ENCODE results near the gene COASY.

The COASY gene

GRCh38 chr17:42561897-42562387 is at the start of gene COASY:
Gene COASY (plus strand): TSS chr17:42562148. CDS start chr17:42562623, 475 bp downstream.
- DNase-seq (ENCODE audit: low read depth in 2 of 2) = peak; percentile 85 to 88

DNA sequence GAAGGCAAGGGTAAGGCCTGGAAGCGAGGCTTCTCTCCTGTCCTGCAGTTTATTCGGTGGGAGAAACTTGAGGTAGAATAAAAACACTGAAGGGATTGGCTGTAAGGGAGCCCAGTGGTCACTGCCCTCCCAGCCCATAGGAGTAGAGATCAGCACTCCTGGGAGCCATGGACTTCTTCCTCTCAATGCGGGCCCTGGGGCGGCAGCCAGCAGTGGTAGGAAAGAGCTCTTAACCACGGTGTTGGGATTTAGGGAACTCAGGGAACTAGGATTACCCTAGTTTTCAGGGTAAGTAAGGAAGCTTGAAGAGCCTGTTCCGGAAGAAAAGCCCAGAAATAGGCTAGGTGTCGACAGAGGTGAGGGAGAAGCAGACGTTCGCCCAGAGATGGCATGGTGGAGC is 49.7 kb upstream of the COASY start:
- no peak for DNase-seq (ENCODE audit: low read depth in 2 of 2)

GRCh38 chr17:42512733-42513251 is 49.2 kb upstream of the COASY start:
- DNase-seq (ENCODE audit: low read depth in 2 of 2) = no peak

DNA sequence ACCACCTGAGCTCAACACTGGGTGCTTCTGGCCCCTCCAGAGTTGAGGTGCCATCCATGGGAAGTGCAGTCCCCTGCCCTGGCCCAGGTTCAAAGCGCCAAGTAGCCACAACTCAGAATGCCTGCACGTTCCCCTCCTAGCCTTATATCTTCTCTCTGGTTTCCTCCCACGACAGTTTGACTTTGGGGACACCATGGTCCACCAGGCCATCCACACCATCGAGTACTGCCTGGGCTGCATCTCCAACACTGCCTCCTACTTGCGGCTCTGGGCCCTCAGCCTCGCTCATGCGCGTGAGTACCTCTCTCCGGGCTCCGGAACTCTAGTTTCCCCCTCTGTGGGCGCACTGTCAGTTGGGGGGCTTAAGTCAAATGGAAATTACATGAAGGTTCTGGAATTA is 48.3 kb upstream of the COASY start:
- no peak for DNase-seq (ENCODE audit: low read depth in 2 of 2)

DNA sequence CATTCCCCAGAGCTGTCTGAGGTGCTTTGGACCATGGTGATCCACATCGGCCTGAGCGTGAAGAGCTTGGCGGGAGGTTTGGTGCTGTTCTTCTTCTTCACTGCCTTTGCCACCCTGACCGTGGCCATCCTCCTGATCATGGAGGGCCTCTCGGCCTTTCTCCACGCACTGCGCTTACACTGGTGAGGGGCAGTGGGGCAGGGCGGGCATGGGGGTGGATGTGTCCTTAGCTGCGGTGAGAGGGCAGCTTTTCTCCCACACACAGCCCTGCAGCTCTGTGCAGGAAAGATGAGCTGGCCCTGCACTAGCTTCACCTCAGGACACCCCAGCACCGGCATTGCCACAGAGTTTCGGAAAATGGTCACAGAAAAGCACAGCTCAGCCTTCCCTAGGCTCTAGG is 47.7 kb upstream of the COASY start:
- DNase-seq (ENCODE audit: low read depth in 2 of 2) = no peak

DNA sequence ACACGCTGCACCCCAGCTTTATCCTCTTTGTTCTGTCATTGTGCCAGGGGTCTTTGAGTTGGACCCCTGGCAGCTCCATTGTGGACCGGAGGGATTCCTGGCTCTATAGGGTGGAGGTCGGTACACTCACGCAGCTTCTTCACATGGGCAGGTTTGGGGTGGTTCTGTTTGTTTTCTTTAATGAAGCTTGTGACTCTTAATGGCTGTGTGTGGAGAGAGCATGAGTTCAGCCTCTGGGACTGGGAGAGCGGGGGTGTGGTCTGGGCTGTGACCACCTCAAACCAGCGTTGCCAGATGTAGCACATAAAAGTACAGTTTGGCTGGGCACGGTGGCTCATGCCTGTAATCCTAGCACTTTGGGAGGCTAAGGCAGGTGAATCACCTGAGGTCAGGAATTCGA is 47.1 kb upstream of the COASY start:
- DNase-seq (ENCODE audit: low read depth in 2 of 2) = no peak

DNA sequence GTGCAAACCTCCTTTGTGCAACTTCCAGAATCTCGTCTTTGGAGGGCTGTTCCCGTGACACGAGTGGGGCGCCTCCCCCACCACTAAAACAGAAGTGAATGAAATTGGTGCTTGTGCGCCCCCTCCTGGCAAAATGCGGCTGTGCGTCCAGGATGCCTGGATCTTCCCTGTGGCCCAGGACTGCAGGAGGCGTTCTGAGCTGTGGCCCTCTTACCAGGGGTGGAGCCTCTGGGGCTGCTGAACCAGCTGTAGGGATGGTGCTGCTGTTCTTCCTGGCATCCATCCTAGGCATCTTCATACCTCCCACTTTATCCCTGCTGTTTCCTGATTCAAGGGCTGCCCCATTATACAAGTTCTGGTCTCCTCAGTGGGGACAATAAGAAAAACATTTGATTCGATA is 44.4 kb upstream of the COASY start:
- peak; percentile 55 to 66 for DNase-seq (ENCODE audit: low read depth in 2 of 2)

DNA sequence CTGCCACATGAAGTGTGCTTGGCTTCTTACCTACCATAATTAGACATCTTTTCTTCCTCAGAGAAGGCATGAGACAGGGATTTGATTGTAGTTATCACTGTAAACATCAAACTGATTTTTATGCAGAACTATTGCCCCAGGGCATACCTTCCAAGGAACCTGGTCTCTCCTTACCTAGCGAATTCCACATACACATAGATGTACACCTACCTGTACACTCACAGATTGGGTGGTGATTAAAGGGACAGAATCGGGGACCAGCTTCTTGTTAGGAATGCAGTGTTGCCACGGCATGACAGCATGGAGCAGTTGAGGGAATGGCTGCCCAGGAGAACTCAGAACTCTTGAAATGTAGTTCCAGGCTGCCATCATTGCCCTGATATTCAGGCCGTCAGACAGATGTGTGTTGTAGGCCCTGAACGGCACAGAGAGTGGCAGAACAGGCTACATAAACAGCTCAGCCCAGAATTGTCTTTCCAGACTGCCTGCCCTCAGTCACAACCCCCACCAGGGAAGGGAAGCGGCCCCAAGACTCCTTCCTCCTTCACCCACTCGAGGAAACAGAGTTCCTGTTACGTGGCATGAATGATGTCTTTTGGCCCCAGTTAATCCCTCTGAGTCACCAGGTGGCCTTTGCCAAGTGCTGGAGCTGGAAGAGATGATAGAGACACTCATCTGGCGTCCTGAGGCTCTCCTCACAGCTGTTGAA is 43.7 kb upstream of the COASY start:
- no peak for DNase-seq (ENCODE audit: low read depth in 2 of 2)

DNA sequence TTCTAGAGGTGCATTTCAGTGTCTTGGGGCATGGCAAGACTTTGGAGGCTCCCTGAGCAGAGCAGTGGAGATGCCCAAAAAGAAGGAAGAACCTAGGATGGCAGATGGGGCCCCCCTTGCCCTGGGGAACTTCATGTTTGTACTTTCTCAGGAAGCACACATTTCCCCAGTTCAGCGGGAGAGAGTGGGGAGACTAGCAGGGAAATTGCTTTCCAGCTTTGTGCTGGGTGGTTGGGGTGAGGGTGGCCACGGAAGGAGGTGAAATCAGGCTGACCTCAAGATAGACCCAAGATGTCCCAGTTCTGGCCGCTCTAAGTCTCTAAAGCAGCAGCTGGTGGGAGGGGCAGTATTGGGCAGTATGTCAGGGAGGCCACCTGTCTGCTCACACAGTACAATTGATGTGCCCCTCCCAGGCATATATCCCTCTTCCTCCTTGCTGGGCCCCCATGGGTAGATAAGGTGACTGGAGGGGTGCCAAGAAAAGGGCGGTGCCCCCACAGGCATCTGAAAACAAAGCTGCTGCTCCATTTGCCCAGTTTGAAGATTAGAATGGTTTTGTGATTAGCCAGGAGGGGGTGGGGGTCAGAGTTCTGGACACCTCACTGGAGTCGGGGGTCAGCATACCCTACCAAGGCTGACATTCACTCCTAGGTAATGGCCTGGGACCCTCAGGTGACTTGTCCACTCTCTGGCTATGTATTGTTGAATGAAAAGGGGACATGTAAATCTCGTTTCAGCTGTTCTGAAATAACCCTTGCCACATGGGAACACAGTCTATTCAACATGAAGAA is 43.0 kb upstream of the COASY start:
- DNase-seq (ENCODE audit: low read depth in 2 of 2) = no peak

DNA sequence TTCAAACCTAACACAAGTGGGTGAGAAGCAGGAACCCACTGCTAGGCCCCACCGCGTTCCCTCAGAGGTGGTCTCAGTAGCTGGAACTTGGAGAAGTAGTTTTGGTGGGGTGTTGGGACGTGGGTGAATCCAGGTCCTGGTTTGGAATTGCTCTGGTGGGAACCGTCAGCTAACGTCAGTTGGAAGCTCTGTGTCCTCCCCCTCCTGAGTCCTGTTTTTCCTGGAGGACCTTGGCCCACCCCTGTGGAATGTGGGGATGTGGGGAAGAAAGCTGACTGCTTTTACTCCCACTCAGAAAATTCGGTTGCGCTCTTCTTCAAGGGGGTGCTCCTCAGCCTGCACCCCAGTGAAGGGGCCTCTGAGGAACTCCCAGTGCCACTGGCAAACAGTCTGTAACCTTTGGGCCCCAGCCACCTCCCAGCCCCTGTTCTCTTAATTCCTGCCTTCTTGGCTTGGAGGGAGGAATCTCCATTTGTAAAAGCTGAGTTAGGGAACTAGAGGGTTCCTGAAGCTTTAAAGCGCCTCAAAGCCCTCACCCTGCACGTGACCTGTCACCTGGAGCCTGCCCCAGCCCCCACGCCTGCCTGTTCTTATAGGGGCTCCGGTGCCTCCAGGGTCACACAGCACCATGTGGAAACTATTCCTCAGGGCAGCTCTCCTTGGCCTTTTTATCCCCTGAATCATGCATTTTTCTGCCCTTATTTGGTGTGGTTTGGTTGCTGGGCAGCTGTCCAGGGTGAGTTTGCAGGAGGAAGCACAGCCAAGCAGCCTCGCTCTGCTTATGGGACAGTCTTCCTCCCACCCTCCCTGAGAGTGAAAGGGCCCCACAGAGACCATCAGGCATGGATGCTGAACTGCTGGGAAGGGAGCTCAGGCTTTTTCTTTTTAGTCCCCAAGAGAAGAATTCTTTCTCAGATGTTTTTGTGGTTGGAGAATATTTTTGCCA is 42.1 kb upstream of the COASY start:
- no peak for DNase-seq (ENCODE audit: low read depth in 2 of 2)

DNA sequence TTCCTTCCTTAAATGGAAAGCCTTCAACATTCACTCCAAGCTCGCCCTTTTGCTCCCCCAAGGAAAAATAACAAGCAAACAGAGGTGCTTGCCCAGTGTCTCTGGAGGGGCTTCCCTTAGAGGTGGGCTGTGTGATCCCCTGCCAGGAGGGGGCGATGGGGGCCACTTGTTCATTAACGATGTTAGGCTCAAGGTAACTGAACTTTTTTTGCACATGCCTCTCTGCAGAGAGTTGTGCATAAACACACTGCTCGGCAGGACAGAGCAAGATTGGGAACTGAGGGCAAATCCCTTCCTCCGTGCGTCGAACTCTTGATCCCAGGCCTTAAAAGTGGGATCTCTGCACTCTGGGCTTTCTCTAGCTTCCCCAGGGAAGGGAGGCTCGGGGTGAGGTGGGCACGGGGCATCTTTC is 41.4 kb upstream of the COASY start:
- DNase-seq (ENCODE audit: low read depth in 2 of 2) = no peak

DNA sequence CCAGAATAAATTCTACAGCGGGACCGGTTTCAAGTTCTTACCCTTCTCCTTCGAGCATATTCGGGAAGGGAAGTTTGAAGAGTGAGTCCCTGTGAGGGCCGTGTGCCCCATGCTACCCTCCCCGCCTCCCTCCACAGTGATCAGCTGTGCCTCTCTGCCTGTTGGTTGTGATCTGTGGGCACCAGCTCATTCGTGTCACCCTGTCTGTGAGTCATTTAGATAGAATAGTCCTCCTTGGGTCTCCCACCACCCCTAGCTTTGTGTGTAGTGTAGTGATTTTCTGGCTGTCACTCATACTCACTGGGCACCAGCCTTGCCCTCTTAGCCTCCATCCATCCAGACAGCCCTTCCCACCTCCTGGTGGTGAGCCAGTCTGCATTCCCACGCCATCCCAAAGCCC is 40.9 kb upstream of the COASY start:
- no peak for DNase-seq (ENCODE audit: low read depth in 2 of 2)

DNA sequence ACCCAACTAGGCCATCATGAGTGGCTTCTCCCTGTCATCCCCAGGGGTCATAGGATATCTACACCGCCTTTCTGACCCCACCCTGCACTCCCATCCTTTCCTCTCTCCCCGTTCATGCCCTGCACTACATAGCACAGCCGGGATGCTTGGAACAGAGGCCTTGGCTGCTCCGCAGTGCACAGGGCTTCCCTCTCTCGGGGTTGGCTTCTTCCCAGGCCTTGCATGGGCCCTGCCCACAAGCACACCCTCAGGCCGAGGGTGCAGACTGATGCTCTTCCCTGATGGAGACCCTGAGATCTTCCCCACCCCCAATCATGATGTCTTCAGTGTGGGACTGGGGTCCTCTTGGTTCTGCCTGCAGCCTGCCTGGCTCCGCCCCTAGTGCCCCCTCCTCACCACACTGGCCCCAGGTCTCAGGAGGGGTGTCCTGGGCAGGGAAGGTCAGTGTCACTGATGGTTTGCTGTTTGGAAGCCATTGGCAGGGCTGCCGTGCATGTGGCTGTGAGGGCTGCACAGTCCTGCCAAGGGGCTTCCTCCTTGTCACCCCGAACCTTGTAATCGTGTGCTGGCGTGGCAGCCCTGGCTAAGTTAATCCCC is 40.2 kb upstream of the COASY start:
- no peak for DNase-seq (ENCODE audit: low read depth in 2 of 2)

- DNase-seq (ENCODE audit: low read depth in 2 of 2) = no peak
Measured at GRCh38 chr17:42522263-42522790, 39.6 kb upstream of the COASY start.

DNA sequence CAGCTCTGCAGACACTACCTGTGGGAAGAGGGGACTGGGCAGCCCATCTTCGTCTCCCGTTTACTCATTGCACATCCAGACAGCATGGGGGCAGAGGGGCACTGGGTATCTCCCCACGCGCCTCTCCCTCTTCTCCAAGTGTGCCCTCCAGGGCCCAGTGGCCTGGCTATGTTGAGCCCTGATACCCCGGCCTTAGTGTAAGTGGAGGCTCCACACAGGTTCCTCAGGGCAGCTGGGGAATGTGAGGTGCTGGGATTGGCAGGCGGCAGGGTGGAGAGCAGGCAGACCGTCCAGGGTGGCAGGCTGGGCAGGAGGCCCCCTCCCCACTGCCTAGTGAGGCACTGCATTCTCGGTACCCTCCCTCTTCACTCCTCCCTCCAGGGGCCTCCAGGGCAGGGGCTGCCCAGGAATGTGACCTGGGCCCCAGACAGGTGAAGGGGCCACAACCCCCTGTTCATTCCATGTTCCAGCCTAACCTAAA is 39.1 kb upstream of the COASY start:
- no peak for DNase-seq (ENCODE audit: low read depth in 2 of 2)

DNA sequence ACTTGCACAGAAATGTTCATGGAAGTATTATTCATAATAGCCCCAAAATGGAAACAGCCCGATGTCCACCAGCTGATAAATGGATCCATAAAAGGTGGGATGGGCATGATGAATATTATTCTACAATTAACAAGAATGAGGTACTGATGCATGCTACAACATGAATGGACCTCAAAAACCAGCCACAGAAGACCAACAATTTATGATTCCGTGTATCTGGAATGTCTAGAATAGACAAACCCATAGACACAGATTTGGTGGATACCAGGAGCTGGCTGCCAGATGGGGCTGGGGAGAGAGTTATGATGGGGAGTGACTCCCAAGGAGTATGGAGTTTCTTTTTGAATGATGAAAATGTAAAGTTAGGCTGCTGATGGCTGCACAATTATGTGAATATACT is 36.7 kb upstream of the COASY start:
- no peak for DNase-seq (ENCODE audit: low read depth in 2 of 2)

- no peak for DNase-seq (ENCODE audit: low read depth in 2 of 2)
Measured at GRCh38 chr17:42526031-42526444, 35.9 kb upstream of the COASY start.

GRCh38 chr17:42527932-42528331 is 34.0 kb upstream of the COASY start:
- no peak for DNase-seq (ENCODE audit: low read depth in 2 of 2)

GRCh38 chr17:42529061-42529460 is 32.9 kb upstream of the COASY start:
- DNase-seq (ENCODE audit: low read depth in 2 of 2) = no peak

GRCh38 chr17:42530952-42531454 is 30.9 kb upstream of the COASY start:
- DNase-seq (ENCODE audit: low read depth in 2 of 2) = no peak
